ENCODE measurements around the gene YTHDF1. TPM values are rescaled to one million over a fixed set of nuclear protein-coding genes. Genes with fewer than 3 reads are reported as not detected.

Gene YTHDF1
- total and polyA plus RNA-seq, 2 of the 4 experiments (the other 2 are of a cell fraction) = 10.9 to 22.6 TPM

- in situ Hi-C loops (cut with MboI; ENCODE audit: low sequenced_read_pairs) = no loop called here
- Histone ChIP-seq H2AK5ac (ENCODE audit: low read depth, low read length) (no peak overlapping the region), H2AK9ac (replicated peaks; ENCODE audit: low read depth, low read length, poor library complexity) (no peak overlapping the region), H3K4me2 (ENCODE audit: low read depth, low read length) (no peak overlapping the region), H3K9me1 (ENCODE audit: insufficient read depth, low read length) (peaks cover 7% of the 10 kb centered on the region), H2BK15ac (ENCODE audit: low read depth, low read length) (no peak overlapping the region), H4K5ac (ENCODE audit: low read depth, low read length) (no peak overlapping the region), H3K14ac (replicated peaks; ENCODE audit: low read depth, low read length) (no peak overlapping the region), H2BK120ac (ENCODE audit: low read depth, low read length) (no peak overlapping the region), H2BK20ac (ENCODE audit: low read depth, low read length) (no peak overlapping the region), H3K18ac (ENCODE audit: low read depth, low read length) (no peak overlapping the region), H3K9ac (ENCODE audit: low read depth, low read length) (no peak overlapping the region), H4K8ac (ENCODE audit: low read depth in 2 of 2, low read length in 2 of 2) (no peak overlapping the region), H3K27me3 (ENCODE audit: control insufficient read depth, insufficient read depth, low read length) (peaks cover 43% of the 10 kb centered on the region), H3K56ac (ENCODE audit: extremely low read depth, insufficient read depth, low read length) (no peak overlapping the region), H2BK5ac (ENCODE audit: low read depth, low read length, poor library complexity, severe bottlenecking) (no peak overlapping the region), H3K36me3 (ENCODE audit: control insufficient read depth, insufficient read depth, low read length) (no peaks in the 10 kb centered on the region), H4K20me1 (ENCODE audit: insufficient read depth, low read length) (peaks cover 11% of the 10 kb centered on the region), H3K27ac (ENCODE audit: insufficient read depth, low read length) (no peak overlapping the region), H3K4ac (ENCODE audit: low read depth, low read length) (no peak overlapping the region), H3K9me3 (ENCODE audit: control insufficient read depth, insufficient read depth, low read length) (no peaks in the 10 kb centered on the region), H3K4me1 (ENCODE audit: control insufficient read depth, insufficient read depth, low read length) (no peaks in the 10 kb centered on the region), H3K23ac (ENCODE audit: low read depth, low read length) (no peak overlapping the region), H3K4me3 (ENCODE audit: insufficient read depth, low read depth, low read length) (no peak overlapping the region), H3K79me1 (ENCODE audit: low read depth in 1 of 2, low read length in 2 of 2) (no peaks in the 10 kb centered on the region), H4K91ac (ENCODE audit: insufficient read depth, low read depth, low read length) (no peak overlapping the region), H2AFZ (replicated peaks; ENCODE audit: low read length, poor library complexity) (no peak overlapping the region)
- ChIA-PET CTCF (interaction anchor here (1.0 to 1.1 kb wide), 2 partner anchors 10 to 50 kb away, joined by 3 read pairs; no protein-coding TSS in a partner anchor), POLR2A (ENCODE audit: unreplicated experiment) (no interaction called here)
- DNase-seq (no peak), ATAC-seq (ENCODE audit: low read depth) (peak; percentile 12; the same call in 1 of the 2 replicates)
- TF ChIP-seq ELK1 (IDR thresholded peaks at IDR 0.05; ENCODE audit: borderline replicate concordance, low read depth, low read length) (no peak), CTCF (conservative IDR thresholded peaks at IDR 0.05; ENCODE audit: low read depth, low read length) (no peak), MAFK (IDR thresholded peaks at IDR 0.05; ENCODE audit: low read depth, low read length) (no peak), FOS (IDR thresholded peaks at IDR 0.05; ENCODE audit: low read depth, low read length) (no peak), SMC3 (IDR thresholded peaks at IDR 0.05; ENCODE audit: low read depth, low read length) (no peak), RFX5 (IDR thresholded peaks at IDR 0.05; ENCODE audit: low read depth, low read length) (no peak), USF2 (IDR thresholded peaks at IDR 0.05; ENCODE audit: low read depth, low read length) (no peak), CHD1 (IDR thresholded peaks at IDR 0.05; ENCODE audit: low read depth, low read length) (no peak), MXI1 (IDR thresholded peaks at IDR 0.05; ENCODE audit: borderline replicate concordance, low read depth, low read length) (no peak), MAZ (IDR thresholded peaks at IDR 0.05; ENCODE audit: borderline replicate concordance, low read depth, low read length) (no peak), NFE2L2 (IDR thresholded peaks at IDR 0.05; ENCODE audit: low read depth, low read length) (no peak), RAD21 (IDR thresholded peaks at IDR 0.05; ENCODE audit: low read length) (no peak), CEBPB (IDR thresholded peaks at IDR 0.05; ENCODE audit: low read depth, low read length) (no peak), BHLHE40 (IDR thresholded peaks at IDR 0.05; ENCODE audit: low read depth, low read length) (no peak), POLR2A (IDR thresholded peaks at IDR 0.05; ENCODE audit: low read depth, low read length) (no peak), RCOR1 (IDR thresholded peaks at IDR 0.05; ENCODE audit: insufficient replicate concordance, low read length) (no peak)
- dilution Hi-C loops (cut with HindIII; ENCODE audit: low sequenced_read_pairs, unreplicated experiment) = no loop called here
- intact Hi-C loops (cut with micrococcal nuclease) = loop anchor here (10.0 kb wide), 1 partner anchor 128 kb away; no protein-coding TSS in a partner anchor
- no TSS peak for BruUV-seq (replicated peaks)
- WGBS, 2 experiments (ENCODE audit: extremely low coverage in 2 of 2, insufficient read length in 1 of 2) = 33% methylated on average over 8 of the region's 9 CpGs; no CpG with 5 or more reads in 1 of the 2 experiments
These were observed 33.0 kb downstream of the YTHDF1 start for GRCh38 chr20:63182946-63183415.
